PC-3 (cell line): ENCODE results near the gene ARMC12.

Source experiments
- CTCF ChIP-seq: fragments of 300-600 bp; sonication (generic); conservative IDR thresholded peaks from 2 replicates; pipeline ENCODE4 v1.5.1; 2017; ENCODE audit warnings: antibody characterized with exemption, low read depth, mild to moderate bottlenecking, low read length
- EZH2 ChIP-seq: fragments of 300-600 bp; sonication (generic); IDR thresholded peaks from one replicate; pipeline ENCODE4 v1.6.1; 2017; ENCODE audit warnings: antibody characterized with exemption, mild to moderate bottlenecking, low read length; ENCODE audit not compliant: unreplicated experiment

GRCh38 chr6:35691027-35691824, 45.6 kb upstream of the ARMC12 start:
- TF ChIP-seq CTCF (no peak), EZH2 (no peak)
